IMR-90 (cell line): Measurements from ENCODE around the gene MROH7. TPM values are rescaled to one million over a fixed set of nuclear protein-coding genes. Genes with fewer than 3 reads are reported as not detected.

Source experiments
- ATAC-seq: fragments of 200-7000 bp; cut with Tn5 transposase; 2 replicates; pipeline ENCODE4 v1.9.1; 2020; ENCODE audit warnings: low read depth, mild to moderate bottlenecking, moderate library complexity
- BruUV-seq: library from RNA; stranded (reverse); fragments of 400-500 nt; replicated peaks from 2 replicates; lab custom pipeline; 2021; lab: Mats Ljungman, UMichigan
- CTCF ChIA-PET: fragments of 300-600 bp; formaldehyde crosslinking; extraction: SDS; loops from one replicate; lab custom pipeline; 2021; ENCODE audit warnings: antibody characterized with exemption; lab: Yijun Ruan, JAX
- POLR2A ChIA-PET: fragments of 300-600 bp; sonication (Branson Sonifier 250); formaldehyde crosslinking; loops from one replicate; lab custom pipeline; 2022; ENCODE audit warnings: antibody characterized with exemption; ENCODE audit not compliant: unreplicated experiment; lab: Charles Lee
- DNase-seq: peaks from one replicate; pipeline ENCODE4 v3.0.0; 2013
- H2AFZ ChIP-seq: replicated peaks from 2 replicates; pipeline ENCODE3; 2013; ENCODE audit warnings: low read length, mild to moderate bottlenecking; ENCODE audit not compliant: poor library complexity
- H2AK5ac ChIP-seq: 2 replicates; pipeline ENCODE4 v1.6.1; 2013; ENCODE audit warnings: low read depth, low read length, inconsistent platforms
- H2AK9ac ChIP-seq: replicated peaks from 2 replicates; pipeline ENCODE3; 2013; ENCODE audit warnings: mild to moderate bottlenecking, low read depth, low read length, moderate library complexity; ENCODE audit not compliant: poor library complexity
- H2BK120ac ChIP-seq: 2 replicates; pipeline ENCODE4 v1.6.1; 2013; ENCODE audit warnings: low read depth, low read length, inconsistent platforms
- H2BK15ac ChIP-seq: 3 replicates; pipeline ENCODE4 v1.6.1; 2013; ENCODE audit warnings: low read depth, low read length, inconsistent platforms
- H2BK20ac ChIP-seq: 2 replicates; pipeline ENCODE4 v1.6.1; 2013; ENCODE audit warnings: low read depth, mild to moderate bottlenecking, inconsistent platforms, low read length, moderate library complexity
- H2BK5ac ChIP-seq: 2 replicates; pipeline ENCODE4 v1.6.1; 2013; ENCODE audit warnings: mild to moderate bottlenecking, low read depth, low read length, inconsistent platforms; ENCODE audit not compliant: poor library complexity, severe bottlenecking
- H3K14ac ChIP-seq: replicated peaks from 2 replicates; pipeline ENCODE4 v1.6.1; 2013; ENCODE audit warnings: low read depth, low read length, inconsistent platforms
- H3K18ac ChIP-seq: 2 replicates; pipeline ENCODE4 v1.6.1; 2013; ENCODE audit warnings: low read depth, low read length, control low read depth
- H3K23ac ChIP-seq: 2 replicates; pipeline ENCODE4 v1.6.1; 2013; ENCODE audit warnings: low read depth, low read length, inconsistent platforms
- H3K27ac ChIP-seq: 2 replicates; pipeline ENCODE4 v1.5.1; 2013; ENCODE audit warnings: mild to moderate bottlenecking, control low read depth, low read length; ENCODE audit not compliant: insufficient read depth
- H3K27me3 ChIP-seq: 2 replicates; pipeline ENCODE4 v1.6.1; 2013; ENCODE audit warnings: low read length; ENCODE audit not compliant: control insufficient read depth, insufficient read depth
- H3K36me3 ChIP-seq: 2 replicates; pipeline ENCODE4 v1.6.1; 2013; ENCODE audit warnings: low read length, mixed read lengths; ENCODE audit not compliant: control insufficient read depth, insufficient read depth
- H3K4ac ChIP-seq: 2 replicates; pipeline ENCODE4 v1.6.1; 2013; ENCODE audit warnings: low read depth, low read length, inconsistent platforms
- H3K4me1 ChIP-seq: 2 replicates; pipeline ENCODE4 v1.6.1; 2013; ENCODE audit warnings: low read length, mixed read lengths; ENCODE audit not compliant: control insufficient read depth, insufficient read depth
- H3K4me2 ChIP-seq: 2 replicates; pipeline ENCODE4 v1.6.1; 2013; ENCODE audit warnings: low read depth, mild to moderate bottlenecking, control low read depth, low read length, moderate library complexity
- H3K4me3 ChIP-seq: 2 replicates; pipeline ENCODE4 v1.5.1; 2013; ENCODE audit warnings: low read depth, mild to moderate bottlenecking, control low read depth, low read length, moderate library complexity; ENCODE audit not compliant: insufficient read depth
- H3K56ac ChIP-seq: 2 replicates; pipeline ENCODE4 v1.6.1; 2013; ENCODE audit warnings: low read length, inconsistent platforms; ENCODE audit not compliant: insufficient read depth; ENCODE audit errors: extremely low read depth
- H3K79me1 ChIP-seq, 2 experiments: 2 replicates each; pipeline ENCODE4 v1.6.1; 2013; ENCODE audit warnings: low read length in 2 of 2, inconsistent platforms in 1 of 2, low read depth in 1 of 2
- H3K9ac ChIP-seq: 2 replicates; pipeline ENCODE4 v1.6.1; 2013; ENCODE audit warnings: low read depth, low read length, control low read depth
- H3K9me1 ChIP-seq: 2 replicates; pipeline ENCODE4 v1.6.1; 2013; ENCODE audit warnings: low read length, inconsistent platforms; ENCODE audit not compliant: insufficient read depth
- H3K9me3 ChIP-seq: 2 replicates; pipeline ENCODE4 v1.6.1; 2013; ENCODE audit warnings: low read length; ENCODE audit not compliant: control insufficient read depth, insufficient read depth
- H4K20me1 ChIP-seq: 2 replicates; pipeline ENCODE4 v1.6.1; 2013; ENCODE audit warnings: low read length, inconsistent platforms; ENCODE audit not compliant: insufficient read depth
- H4K5ac ChIP-seq: 2 replicates; pipeline ENCODE4 v1.6.1; 2013; ENCODE audit warnings: mild to moderate bottlenecking, low read depth, low read length, control low read depth
- H4K8ac ChIP-seq, 2 experiments: 2 replicates each; pipeline ENCODE4 v1.6.1; 2013; ENCODE audit warnings: low read depth in 2 of 2, low read length in 2 of 2, control low read depth in 1 of 2, inconsistent platforms in 1 of 2
- H4K91ac ChIP-seq: 2 replicates; pipeline ENCODE4 v1.6.1; 2013; ENCODE audit warnings: low read depth, low read length, inconsistent platforms; ENCODE audit not compliant: insufficient read depth
- BHLHE40 ChIP-seq: fragments of 150-350 bp; IDR thresholded peaks from 2 replicates; pipeline ENCODE4 v1.6.1; 2016; ENCODE audit warnings: mild to moderate bottlenecking, low read depth, low read length
- CEBPB ChIP-seq: IDR thresholded peaks from 2 replicates; pipeline ENCODE4 v1.6.1; 2012; ENCODE audit warnings: low read depth, low read length, improper control_type of control experiment
- CHD1 ChIP-seq: IDR thresholded peaks from 2 replicates; pipeline ENCODE4 v1.6.1; 2012; ENCODE audit warnings: low read depth, low read length, improper control_type of control experiment
- CTCF ChIP-seq: conservative IDR thresholded peaks from 2 replicates; pipeline ENCODE4 v1.5.1; 2012; ENCODE audit warnings: mild to moderate bottlenecking, low read depth, low read length, improper control_type of control experiment
- ELK1 ChIP-seq: fragments of 150-350 bp; IDR thresholded peaks from 2 replicates; pipeline ENCODE4 v1.6.1; 2016; ENCODE audit warnings: low read depth, mild to moderate bottlenecking, low read length, moderate library complexity, borderline replicate concordance
- FOS ChIP-seq: fragments of 150-350 bp; IDR thresholded peaks from 2 replicates; pipeline ENCODE4 v1.6.1; 2016; ENCODE audit warnings: low read depth, low read length
- MAFK ChIP-seq: IDR thresholded peaks from 2 replicates; pipeline ENCODE4 v1.6.1; 2012; ENCODE audit warnings: low read depth, low read length, improper control_type of control experiment
- MAZ ChIP-seq: IDR thresholded peaks from 2 replicates; pipeline ENCODE4 v1.6.1; 2012; ENCODE audit warnings: low read depth, mild to moderate bottlenecking, low read length, improper control_type of control experiment, moderate library complexity, borderline replicate concordance
- MXI1 ChIP-seq: IDR thresholded peaks from 2 replicates; pipeline ENCODE4 v1.6.1; 2012; ENCODE audit warnings: low read depth, mild to moderate bottlenecking, low read length, moderate library complexity, borderline replicate concordance
- NFE2L2 ChIP-seq: fragments of 150-350 bp; IDR thresholded peaks from 2 replicates; pipeline ENCODE4 v1.6.1; 2016; ENCODE audit warnings: low read depth, mild to moderate bottlenecking, low read length
- POLR2A ChIP-seq: IDR thresholded peaks from 2 replicates; pipeline ENCODE4 v1.6.1; 2012; ENCODE audit warnings: mild to moderate bottlenecking, low read depth, low read length
- RAD21 ChIP-seq: IDR thresholded peaks from 2 replicates; pipeline ENCODE4 v1.6.1; 2012; ENCODE audit warnings: low read length, improper control_type of control experiment
- RCOR1 ChIP-seq: IDR thresholded peaks from 2 replicates; pipeline ENCODE4 v1.6.1; 2012; ENCODE audit warnings: mild to moderate bottlenecking, low read length, improper control_type of control experiment; ENCODE audit not compliant: insufficient replicate concordance
- RFX5 ChIP-seq: IDR thresholded peaks from 2 replicates; pipeline ENCODE4 v1.8.0; 2012; ENCODE audit warnings: low read depth, mild to moderate bottlenecking, low read length, moderate library complexity
- SMC3 ChIP-seq: fragments of 150-350 bp; IDR thresholded peaks from 2 replicates; pipeline ENCODE4 v1.6.1; 2016; ENCODE audit warnings: low read depth, mild to moderate bottlenecking, antibody characterized with exemption, low read length, moderate library complexity
- USF2 ChIP-seq: fragments of 150-350 bp; IDR thresholded peaks from 2 replicates; pipeline ENCODE4 v1.6.1; 2017; ENCODE audit warnings: mild to moderate bottlenecking, antibody characterized with exemption, low read length, low read depth
- WGBS, 2 experiments: methylation state at CpG; one replicate each; pipeline versions ENCODE4 v1.1.5 to v1.1.7; 2013; ENCODE audit warnings: missing lambda C conversion rate in 2 of 2; ENCODE audit not compliant: insufficient read length in 1 of 2; ENCODE audit errors: extremely low coverage in 2 of 2; 5-methylcytosine and 5-hydroxymethylcytosine counted together
- dilution Hi-C: fragments of 300-500 bp; cut with HindIII; formaldehyde crosslinking; loops from one replicate; pipeline ENCODE4 v1.14.3; 2018; ENCODE audit warnings: low sequenced_read_pairs; ENCODE audit not compliant: unreplicated experiment
- in situ Hi-C: fragments of 300-500 bp; cut with MboI; formaldehyde crosslinking; loops from 3 replicates; pipeline ENCODE4 v1.14.3; 2019; ENCODE audit warnings: low sequenced_read_pairs, inconsistent platforms, mixed read lengths
- intact Hi-C: fragments of 100-400 bp; cut with micrococcal nuclease; formaldehyde crosslinking; loops from 2 replicates; pipeline ENCODE4 v1.10.0; 2022
- polyA plus RNA-seq, 3 experiments: library from polyadenylated mRNA; depleted of rRNA; stranded (reverse); fragments of >200 nt; gene quantifications; 2 replicates each; pipeline ENCODE4 v1.2.3, GENCODE V29; 2012; ENCODE audit warnings: low replicate concordance in 1 of 3
- total RNA-seq: library from RNA; depleted of rRNA; stranded (reverse); fragments of >200 nt; gene quantifications from 2 replicates; pipeline ENCODE4 v1.2.3, GENCODE V29; 2012

Gene MROH7
- total and polyA plus RNA-seq, 2 of the 4 experiments (the other 2 are of a cell fraction), result not detected

GRCh38 chr1:54667797-54668196 is 26.2 kb downstream of the MROH7 start:
- Histone ChIP-seq H4K20me1 (no peaks in the 10 kb centered on the region), H3K9me1 (no peaks in the 10 kb centered on the region), H3K9me3 (peaks cover 4% of the 10 kb centered on the region; the same call in 1 of the 2 replicates), H3K79me1 (no peaks in the 10 kb centered on the region), H4K5ac (no peak overlapping the region), H2AK5ac (no peak overlapping the region), H2BK15ac (no peak overlapping the region), H3K9ac (no peak overlapping the region), H3K23ac (no peak overlapping the region), H3K27me3 (peaks cover 20% of the 10 kb centered on the region), H3K36me3 (no peaks in the 10 kb centered on the region), H3K4me1 (no peaks in the 10 kb centered on the region), H3K18ac (no peak overlapping the region), H4K8ac (no peak overlapping the region), H2BK5ac (no peak overlapping the region), H3K14ac (no peak overlapping the region), H3K56ac (no peak overlapping the region), H3K27ac (no peak overlapping the region), H2AFZ (no peak overlapping the region), H3K4me3 (no peak overlapping the region), H2BK20ac (no peak overlapping the region), H2BK120ac (no peak overlapping the region), H3K4me2 (no peak overlapping the region), H2AK9ac (no peak overlapping the region), H4K91ac (no peak overlapping the region), H3K4ac (no peak overlapping the region)
- DNase-seq (no peak), ATAC-seq (no peak)
- ChIA-PET CTCF (no interaction called here), POLR2A (no interaction called here)
- in situ Hi-C loops, result no loop called here
- dilution Hi-C loops, result no loop called here
- 52% methylated on average over 2 of the region's 2 CpGs; no CpG with 5 or more reads in 1 of the 2 experiments for WGBS, 2 experiments
- intact Hi-C loops, result no loop called here
- TF ChIP-seq SMC3 (no peak), MXI1 (no peak), POLR2A (no peak), NFE2L2 (no peak), FOS (no peak), MAFK (no peak), ELK1 (no peak), MAZ (no peak), USF2 (no peak), CEBPB (no peak), BHLHE40 (no peak), CTCF (no peak), CHD1 (no peak), RCOR1 (no peak), RAD21 (no peak), RFX5 (no peak)
- no TSS peak for BruUV-seq
